Spleen (tissue), 7 donors: ENCODE measurements around the gene CEND1.

Experiments used
- CTCF ChIP-seq, 11 experiments: fragments of 200-600 bp in 7 of 11; fragments of 450-650 bp in 4 of 11; sonication (generic) in 4 of 11; IDR thresholded peaks in 8 of 11; conservative IDR thresholded peaks in 3 of 11; 1 replicate in 7 of 11; 2 replicates in 4 of 11; pipeline versions ENCODE4 v1.4.0 to v1.8.0; 2016 to 2021; ENCODE audit warnings: antibody characterized with exemption in 11 of 11, inconsistent platforms in 4 of 11, mild to moderate bottlenecking in 1 of 11
- POLR2AphosphoS5 ChIP-seq, 3 donors: sonication (generic); formaldehyde crosslinking; IDR thresholded peaks; one replicate each; pipeline ENCODE4 v1.5.1; 2017; ENCODE audit warnings: antibody characterized with exemption in 3 of 3
- donor health status: DM: no; HTN: no; CAD: no; lungs with moderate emphysema.
- donor health status: DM: no; HTN: no; CAD: no.
- donor health status: DM: no; HTN: no; CAD: no.

GRCh38 chr11:763549-764321, 26.2 kb downstream of the CEND1 start:
- TF ChIP-seq CTCF (IDR thresholded peaks at IDR 0.05 in 8 of 11, conservative IDR thresholded peaks at IDR 0.05 in 3 of 11): no peak
- peak; percentile 26 to 81 (median 46) for TF ChIP-seq POLR2AphosphoS5 (IDR thresholded peaks at IDR 0.05)
